Type B pancreatic cell (in vitro differentiated cells): Measurements from ENCODE around the gene PDE1C. TPM values are rescaled to one million over a fixed set of nuclear protein-coding genes. Genes with fewer than 3 reads are reported as not detected.

ENCODE experiments used
- DNase-seq: peaks from one replicate; pipeline ENCODE4 v3.0.0; 2021; ENCODE audit warnings: mixed read lengths; ENCODE audit not compliant: unreplicated experiment; ENCODE audit errors: extremely low spot score
- H3K27ac Mint-ChIP-seq: 2 replicates; pipeline ENCODE4 v1.8.0; 2021; ENCODE audit warnings: mild to moderate bottlenecking, mixed read lengths
- H3K27me3 Mint-ChIP-seq: 2 replicates; pipeline ENCODE4 v1.8.0; 2021; ENCODE audit warnings: mixed read lengths
- H3K36me3 Mint-ChIP-seq: 2 replicates; pipeline ENCODE4 v1.8.0; 2021; ENCODE audit warnings: mixed read lengths
- H3K4me1 Mint-ChIP-seq: one replicate; pipeline ENCODE4 v1.8.0; 2021; ENCODE audit warnings: mixed read lengths; ENCODE audit not compliant: unreplicated experiment
- H3K4me3 Mint-ChIP-seq: 2 replicates; pipeline ENCODE4 v1.8.0; 2021; ENCODE audit warnings: mild to moderate bottlenecking, mixed read lengths
- H3K9me3 Mint-ChIP-seq: 2 replicates; pipeline ENCODE4 v1.8.0; 2021; ENCODE audit warnings: mixed read lengths
- total RNA-seq: library from RNA; stranded (reverse); gene quantifications from 2 replicates; pipeline ENCODE4 v1.2.1, GENCODE V29; 2021; ENCODE audit warnings: low replicate concordance
- TF ChIP-seq, protein P1 (sequence below): fragments of 200-600 bp; sonication (generic); conservative IDR thresholded peaks from 2 replicates; pipeline ENCODE4 v1.5.0; 2021; ENCODE audit warnings: antibody characterized with exemption, mild to moderate bottlenecking

The PDE1C gene
- total RNA-seq, 1 donor from 2014 or later: 8.5 TPM

DNA sequence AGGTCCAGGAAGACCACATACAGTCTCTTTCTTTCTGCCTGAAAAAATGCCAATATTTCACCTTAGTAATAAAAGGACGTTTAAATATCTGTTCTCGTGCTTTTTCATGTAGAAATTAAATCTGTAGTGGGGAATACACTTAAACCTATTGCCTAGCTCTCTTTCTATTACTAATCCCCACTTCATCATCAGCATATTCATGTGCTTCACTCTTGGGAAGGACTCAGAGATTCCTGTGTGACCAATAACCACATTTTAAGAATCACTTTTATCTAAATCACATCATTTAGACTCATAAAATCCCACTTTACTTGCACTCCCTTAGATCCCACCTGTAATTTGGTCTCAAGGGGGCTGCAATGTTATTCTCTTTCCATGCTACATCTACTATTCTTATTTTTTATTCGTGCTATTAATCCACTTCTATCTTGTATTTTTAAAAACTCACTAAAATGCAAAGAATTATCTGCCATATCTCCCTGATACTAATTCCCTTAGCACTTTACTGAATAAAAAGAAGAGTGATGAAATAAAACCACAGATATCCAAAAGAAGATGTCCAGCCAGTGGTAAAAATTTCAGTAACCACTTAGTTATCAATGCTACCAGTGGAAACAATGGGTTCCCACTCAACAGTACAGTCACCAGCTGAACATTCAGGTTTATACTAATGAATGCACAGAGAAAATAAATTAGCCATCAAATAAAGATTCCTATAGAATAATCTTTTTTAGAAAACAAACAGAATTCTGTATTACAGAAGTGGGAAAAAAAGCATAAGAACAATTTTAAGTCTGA lies 281.1 kb downstream of the PDE1C start:
- TF ChIP-seq, protein P1, sequence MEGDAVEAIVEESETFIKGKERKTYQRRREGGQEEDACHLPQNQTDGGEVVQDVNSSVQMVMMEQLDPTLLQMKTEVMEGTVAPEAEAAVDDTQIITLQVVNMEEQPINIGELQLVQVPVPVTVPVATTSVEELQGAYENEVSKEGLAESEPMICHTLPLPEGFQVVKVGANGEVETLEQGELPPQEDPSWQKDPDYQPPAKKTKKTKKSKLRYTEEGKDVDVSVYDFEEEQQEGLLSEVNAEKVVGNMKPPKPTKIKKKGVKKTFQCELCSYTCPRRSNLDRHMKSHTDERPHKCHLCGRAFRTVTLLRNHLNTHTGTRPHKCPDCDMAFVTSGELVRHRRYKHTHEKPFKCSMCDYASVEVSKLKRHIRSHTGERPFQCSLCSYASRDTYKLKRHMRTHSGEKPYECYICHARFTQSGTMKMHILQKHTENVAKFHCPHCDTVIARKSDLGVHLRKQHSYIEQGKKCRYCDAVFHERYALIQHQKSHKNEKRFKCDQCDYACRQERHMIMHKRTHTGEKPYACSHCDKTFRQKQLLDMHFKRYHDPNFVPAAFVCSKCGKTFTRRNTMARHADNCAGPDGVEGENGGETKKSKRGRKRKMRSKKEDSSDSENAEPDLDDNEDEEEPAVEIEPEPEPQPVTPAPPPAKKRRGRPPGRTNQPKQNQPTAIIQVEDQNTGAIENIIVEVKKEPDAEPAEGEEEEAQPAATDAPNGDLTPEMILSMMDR: no peak
- peaks cover 51% of the 10 kb centered on the region for H3K27me3 Mint-ChIP-seq
- H3K4me1 Mint-ChIP-seq: no peaks in the 10 kb centered on the region

DNA sequence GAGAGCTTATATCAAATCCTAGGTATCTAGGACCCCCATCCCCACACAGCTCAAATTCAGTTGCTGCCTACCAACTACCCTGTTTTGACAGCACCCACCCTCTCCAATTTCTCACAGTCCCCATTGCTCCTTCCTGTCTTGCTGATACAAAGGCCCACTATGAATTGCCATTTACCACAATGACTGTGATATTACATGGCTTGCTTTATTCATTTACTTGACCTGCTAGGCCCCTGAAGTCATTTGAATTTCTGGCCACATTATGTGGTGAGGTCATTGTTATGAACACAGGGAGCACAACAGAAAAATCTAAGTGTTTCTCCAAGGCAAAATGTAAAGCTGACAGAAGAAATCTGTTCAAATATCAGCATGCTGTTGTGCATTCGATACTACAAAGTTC lies 281.8 kb downstream of the PDE1C start:
- H3K4me1 Mint-ChIP-seq: no peaks in the 10 kb centered on the region
- TF ChIP-seq, protein P1: no peak
- no peak for DNase-seq
- no peaks in the 10 kb centered on the region for H3K9me3 Mint-ChIP-seq
- no peaks in the 10 kb centered on the region for H3K36me3 Mint-ChIP-seq
- no peak overlapping the region for H3K27ac Mint-ChIP-seq
- H3K27me3 Mint-ChIP-seq: peaks cover 52% of the 10 kb centered on the region
- H3K4me3 Mint-ChIP-seq: no peak overlapping the region

More for the DNA sequence above, 281.1 kb downstream of the PDE1C start:
- Mint-ChIP-seq H3K27ac (no peak overlapping the region), H3K9me3 (no peaks in the 10 kb centered on the region), H3K36me3 (no peaks in the 10 kb centered on the region), H3K4me3 (no peak overlapping the region)
- DNase-seq: no peak

DNA sequence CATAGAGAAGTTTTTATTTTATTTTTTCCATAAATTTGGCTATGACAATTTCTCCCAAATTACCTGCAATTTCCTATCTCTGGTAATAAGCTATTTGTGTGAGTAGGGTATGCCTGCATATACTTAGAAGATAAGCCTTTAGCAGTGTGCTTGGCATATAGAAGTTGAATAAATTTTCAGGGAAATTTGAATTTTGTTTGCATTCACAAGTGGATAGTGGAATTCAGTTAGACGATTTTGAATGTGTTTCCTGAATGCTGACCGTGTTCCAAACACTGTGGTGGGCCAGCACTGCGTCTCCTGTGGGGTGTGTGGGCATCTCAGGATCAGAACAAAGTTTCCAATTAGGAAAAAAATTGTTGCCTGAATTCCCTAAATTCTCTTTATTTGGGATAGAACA lies 283.9 kb downstream of the PDE1C start:
- no peaks in the 10 kb centered on the region for H3K9me3 Mint-ChIP-seq
- no peak for DNase-seq
- no peak overlapping the region for H3K4me3 Mint-ChIP-seq
- TF ChIP-seq, protein P1: no peak
- no peaks in the 10 kb centered on the region for H3K36me3 Mint-ChIP-seq
- H3K27me3 Mint-ChIP-seq: peaks cover 56% of the 10 kb centered on the region
- no peak overlapping the region for H3K27ac Mint-ChIP-seq
- peaks cover 6% of the 10 kb centered on the region for H3K4me1 Mint-ChIP-seq

DNA sequence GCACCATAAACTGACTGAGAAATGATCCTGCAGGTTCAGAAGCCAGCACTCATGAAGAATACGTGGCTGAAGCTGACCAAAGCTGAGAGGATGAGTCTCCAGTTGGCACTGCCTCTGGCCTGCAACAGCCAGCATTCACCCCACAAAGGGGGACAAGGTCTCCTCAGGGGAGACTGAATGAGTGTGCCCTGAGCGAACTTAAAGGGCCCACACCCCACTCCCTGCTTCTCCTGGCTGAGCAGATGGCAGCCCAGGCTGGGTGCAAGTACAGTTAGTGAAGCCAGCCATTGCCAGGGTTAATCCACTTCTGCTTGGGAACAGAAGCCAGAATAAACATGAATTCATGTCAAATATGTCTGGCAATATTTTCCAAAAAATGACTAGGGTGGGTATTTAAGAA lies 285.1 kb downstream of the PDE1C start:
- no peak for DNase-seq
- Mint-ChIP-seq H3K9me3 (no peaks in the 10 kb centered on the region), H3K36me3 (no peaks in the 10 kb centered on the region), H3K27ac (no peak overlapping the region), H3K27me3 (peaks cover 50% of the 10 kb centered on the region), H3K4me3 (no peak overlapping the region), H3K4me1 (peaks cover 12% of the 10 kb centered on the region)
- TF ChIP-seq, protein P1: no peak

DNA sequence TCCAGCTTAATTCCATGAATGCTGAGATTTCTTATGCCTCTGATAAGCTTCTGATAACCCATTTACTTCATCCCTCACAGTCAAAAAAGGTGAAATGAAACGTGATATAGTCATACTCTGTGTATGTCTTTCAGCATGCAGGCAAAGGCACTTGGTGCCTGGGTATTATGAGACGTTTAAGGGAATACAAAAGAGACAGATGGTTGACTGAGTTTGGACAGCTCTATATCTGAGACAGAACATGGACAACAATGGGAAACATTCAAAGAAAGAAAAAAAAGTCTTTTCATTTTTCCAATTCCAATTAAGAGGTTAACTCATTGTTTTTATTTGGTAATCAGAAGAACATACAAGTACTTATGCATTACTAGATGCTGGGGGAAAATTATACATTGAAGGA lies 287.0 kb downstream of the PDE1C start:
- DNase-seq: no peak
- TF ChIP-seq, protein P1: no peak
- H3K27ac Mint-ChIP-seq: no peak overlapping the region
- H3K4me1 Mint-ChIP-seq: peaks cover 12% of the 10 kb centered on the region
- no peak overlapping the region for H3K4me3 Mint-ChIP-seq
- H3K27me3 Mint-ChIP-seq: peaks cover 48% of the 10 kb centered on the region
- no peaks in the 10 kb centered on the region for H3K36me3 Mint-ChIP-seq
- H3K9me3 Mint-ChIP-seq: no peaks in the 10 kb centered on the region
